Spleen (tissue), 11 donors: ENCODE measurements around the gene DAB2IP. TPM values are rescaled to one million over a fixed set of nuclear protein-coding genes. Genes with fewer than 3 reads are reported as not detected.

Experiments
- DNase-seq: peaks from one replicate; pipeline ENCODE4 v3.0.0-alpha.2; 2020
- H3K27ac ChIP-seq, 8 donors: fragments of 200-600 bp; sonication (generic) in 7 of 8; 1 replicate in 4 of 8; 2 replicates in 4 of 8; pipeline versions ENCODE4 v1.5.0 to v1.8.0; 2016 to 2021; ENCODE audit warnings: inconsistent platforms in 4 of 8, mild to moderate bottlenecking in 4 of 8, moderate library complexity in 1 of 8
- H3K27me3 ChIP-seq, 7 donors: fragments of 200-600 bp; sonication (generic) in 6 of 7; replicated peaks in 1 of 7; 1 replicate in 4 of 7; 2 replicates in 3 of 7; pipeline versions ENCODE4 v1.5.0 to v1.8.0; 2016 to 2021; ENCODE audit warnings: inconsistent platforms in 3 of 7, mild to moderate bottlenecking in 1 of 7
- H3K36me3 ChIP-seq, 6 donors: fragments of 200-600 bp; sonication (generic) in 5 of 6; 1 replicate in 4 of 6; 2 replicates in 2 of 6; pipeline versions ENCODE4 v1.5.0 to v1.8.0; 2016 to 2021; ENCODE audit warnings: inconsistent platforms in 2 of 6
- H3K4me1 ChIP-seq, 6 donors: fragments of 200-600 bp; sonication (generic) in 5 of 6; 1 replicate in 3 of 6; 2 replicates in 3 of 6; pipeline versions ENCODE4 v1.5.0 to v1.8.0; 2016 to 2021; ENCODE audit warnings: inconsistent platforms in 3 of 6
- H3K4me3 ChIP-seq, 8 donors: fragments of 200-600 bp; sonication (generic) in 7 of 8; 1 replicate in 4 of 8; 2 replicates in 4 of 8; pipeline versions ENCODE4 v1.5.0 to v1.8.0; 2016 to 2021; ENCODE audit warnings: inconsistent platforms in 4 of 8, mild to moderate bottlenecking in 4 of 8, moderate library complexity in 2 of 8
- H3K9me3 ChIP-seq, 8 donors: fragments of 200-600 bp; sonication (generic) in 7 of 8; 1 replicate in 4 of 8; 2 replicates in 4 of 8; pipeline versions ENCODE4 v1.5.0 to v1.8.0; 2016 to 2021; ENCODE audit warnings: inconsistent platforms in 4 of 8
- POLR2A ChIP-seq, 3 donors: fragments of 450-650 bp; IDR thresholded peaks; one replicate each; pipeline ENCODE4 v1.5.1; 2017; ENCODE audit warnings: antibody characterized with exemption in 3 of 3, mild to moderate bottlenecking in 1 of 3
- POLR2AphosphoS5 ChIP-seq, 3 donors: sonication (generic); formaldehyde crosslinking; IDR thresholded peaks; one replicate each; pipeline ENCODE4 v1.5.1; 2017; ENCODE audit warnings: antibody characterized with exemption in 3 of 3
- WGBS, 5 donors: extraction: QIAGEN DNeasy Blood & Tissue Kit in 3 of 5; methylation state at CpG; one replicate each; pipeline versions ENCODE4 v1.1.5 to v1.1.7; 2013 to 2018; 5-methylcytosine and 5-hydroxymethylcytosine counted together
- intact Hi-C: fragments of 100-400 bp; cut with DNase I; formaldehyde crosslinking; loops from one replicate; pipeline ENCODE4 v1.15.0; 2023; ENCODE audit warnings: low total_unique reads
- polyA plus RNA-seq, 3 donors: library from polyadenylated mRNA; stranded (reverse); fragments of 200-250 nt; gene quantifications; one replicate each; pipeline ENCODE4 v1.2.1, GENCODE V29; 2013
- total RNA-seq, 7 donors: library from RNA; depleted of rRNA in 3 of 7; stranded (reverse); fragments of >200 nt in 3 of 7; fragmentation: NEBNext Ultra II Directional in 4 of 7; extraction: Animal tissue kit (Norgen Biotek cat#: 25700) in 4 of 7; gene quantifications; one replicate each; pipeline versions ENCODE4 v1.1.0 to v1.2.1, GENCODE V29; 2016 to 2021
- TF ChIP-seq, protein P1 (sequence below), 11 experiments: fragments of 200-600 bp in 7 of 11; fragments of 450-650 bp in 4 of 11; sonication (generic) in 4 of 11; IDR thresholded peaks in 8 of 11; conservative IDR thresholded peaks in 3 of 11; 1 replicate in 7 of 11; 2 replicates in 4 of 11; pipeline versions ENCODE4 v1.4.0 to v1.8.0; 2016 to 2021; ENCODE audit warnings: antibody characterized with exemption in 11 of 11, inconsistent platforms in 4 of 11, mild to moderate bottlenecking in 1 of 11
- donor health status: healthy with polysubstance abuse.
- donor health status: DM: no; HTN: no; CAD: no; lungs with moderate emphysema.
- donor health status: DM: no; HTN: no; CAD: no.
- donor health status: Bipolar disorder and iron deficiency.
- donor health status: healthy.
- donor health status: DM: no; HTN: no; CAD: no.
- donor health status: DM: yes; HTN: yes; CAD: no.

Gene DAB2IP
- total and polyA plus RNA-seq, 10 donors: 5.0 to 83.0 (median 38.1) TPM

DNA sequence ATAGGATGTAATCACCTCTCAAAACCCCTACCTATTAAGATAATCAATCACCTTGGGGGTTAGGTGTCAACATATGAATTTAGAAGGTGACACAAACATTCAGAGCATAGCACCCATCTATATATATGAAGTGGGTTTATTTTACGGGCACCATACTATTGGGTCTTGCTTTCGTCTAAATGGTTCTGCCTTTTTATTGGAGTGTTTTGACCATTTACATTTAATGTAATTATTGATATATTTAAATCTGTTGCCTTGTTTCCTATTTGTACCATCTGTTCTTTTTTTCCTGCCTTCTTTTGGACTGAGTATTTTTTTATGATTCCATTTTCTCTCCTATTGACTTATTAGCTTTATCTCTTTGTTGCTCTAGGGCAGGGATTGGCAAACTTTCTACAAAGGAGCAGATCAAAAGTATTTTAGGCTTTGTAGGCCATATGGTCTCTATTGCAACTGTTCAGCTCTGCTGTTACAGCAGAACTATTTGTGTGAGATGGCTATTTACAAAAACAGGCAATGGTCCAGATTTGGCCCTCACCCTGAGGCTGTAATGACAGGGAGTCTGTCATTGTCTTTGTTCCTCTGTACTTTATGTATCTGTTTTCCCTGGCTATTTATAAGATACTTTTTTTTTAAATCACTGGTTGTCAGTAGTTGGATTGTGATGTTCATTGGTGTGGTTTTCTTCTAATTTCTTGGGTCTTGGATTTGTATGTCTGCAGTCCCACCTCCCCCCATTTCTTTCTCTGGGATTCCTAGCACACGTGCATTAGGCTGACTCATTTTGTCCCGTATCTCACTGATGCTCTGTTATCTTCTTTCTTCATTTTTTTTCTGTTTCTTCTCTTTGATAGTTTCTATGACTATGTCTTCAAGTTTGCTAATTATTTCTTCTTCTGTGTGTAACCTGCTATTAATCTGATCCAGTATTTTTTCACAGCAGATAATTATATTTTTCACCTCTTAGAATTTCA, 127.1 kb downstream of the DAB2IP start:
- Histone ChIP-seq H3K9me3 (peaks cover 0 to 9% (median 0%) of the 10 kb centered on the region in 8 donors), H3K4me1 (peaks cover 2 to 40% (median 16%) of the 10 kb centered on the region in 6 donors), H3K27me3 (no peaks in the 10 kb centered on the region), H3K4me3 (no peak overlapping the region), H3K36me3 (peaks cover 0 to 92% (median 36%) of the 10 kb centered on the region in 6 donors), H3K27ac (peak overlapping the region in 3 of 8 donors; percentile 5 to 45 (median 37))
- intact Hi-C loops: no loop called here
- DNase-seq: no peak
- TF ChIP-seq, protein P1, sequence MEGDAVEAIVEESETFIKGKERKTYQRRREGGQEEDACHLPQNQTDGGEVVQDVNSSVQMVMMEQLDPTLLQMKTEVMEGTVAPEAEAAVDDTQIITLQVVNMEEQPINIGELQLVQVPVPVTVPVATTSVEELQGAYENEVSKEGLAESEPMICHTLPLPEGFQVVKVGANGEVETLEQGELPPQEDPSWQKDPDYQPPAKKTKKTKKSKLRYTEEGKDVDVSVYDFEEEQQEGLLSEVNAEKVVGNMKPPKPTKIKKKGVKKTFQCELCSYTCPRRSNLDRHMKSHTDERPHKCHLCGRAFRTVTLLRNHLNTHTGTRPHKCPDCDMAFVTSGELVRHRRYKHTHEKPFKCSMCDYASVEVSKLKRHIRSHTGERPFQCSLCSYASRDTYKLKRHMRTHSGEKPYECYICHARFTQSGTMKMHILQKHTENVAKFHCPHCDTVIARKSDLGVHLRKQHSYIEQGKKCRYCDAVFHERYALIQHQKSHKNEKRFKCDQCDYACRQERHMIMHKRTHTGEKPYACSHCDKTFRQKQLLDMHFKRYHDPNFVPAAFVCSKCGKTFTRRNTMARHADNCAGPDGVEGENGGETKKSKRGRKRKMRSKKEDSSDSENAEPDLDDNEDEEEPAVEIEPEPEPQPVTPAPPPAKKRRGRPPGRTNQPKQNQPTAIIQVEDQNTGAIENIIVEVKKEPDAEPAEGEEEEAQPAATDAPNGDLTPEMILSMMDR (IDR thresholded peaks at IDR 0.05 in 8 of 11, conservative IDR thresholded peaks at IDR 0.05 in 3 of 11): no peak
- TF ChIP-seq POLR2A (IDR thresholded peaks at IDR 0.05): no peak
- TF ChIP-seq POLR2AphosphoS5 (IDR thresholded peaks at IDR 0.05): no peak
- WGBS, 5 donors: 86 to 96% (median 92%) methylated on average over 4 of the region's 4 CpGs

DNA sequence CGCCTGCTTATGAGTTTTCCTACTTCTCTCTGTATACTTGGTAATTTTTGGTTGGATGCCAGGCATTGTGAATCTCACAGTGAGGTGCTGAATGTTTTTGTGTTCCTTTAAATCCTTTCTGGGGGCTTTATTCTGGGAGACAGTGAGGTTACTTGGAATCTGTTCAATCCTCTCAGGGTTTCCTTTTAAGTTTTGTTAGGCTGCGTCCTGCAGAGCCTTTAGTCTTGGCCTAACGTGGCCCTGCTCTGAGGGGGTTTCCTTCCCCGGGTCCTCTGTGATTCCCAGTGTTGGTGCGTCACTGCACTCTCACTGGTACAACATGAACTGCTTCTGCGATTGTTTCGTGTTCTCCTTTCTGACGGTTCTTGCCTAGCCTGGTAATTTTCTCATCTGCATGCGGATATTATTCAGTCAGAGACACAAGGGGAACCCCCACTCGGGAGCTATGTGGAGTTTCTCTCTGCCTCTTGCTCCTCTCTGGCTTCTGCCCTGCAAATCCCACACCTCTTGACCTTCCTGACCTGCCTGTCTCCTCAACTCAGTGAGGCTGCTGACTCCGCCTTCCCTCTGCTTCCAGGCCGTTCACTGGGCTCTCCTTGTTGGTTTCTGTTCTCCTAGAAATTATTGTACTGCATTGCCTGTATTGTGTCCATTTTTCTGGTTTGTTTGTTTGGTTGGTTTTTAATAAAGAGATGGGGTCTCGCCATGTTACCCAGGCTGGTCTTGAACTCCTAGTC, 128.1 kb downstream of the DAB2IP start:
- Histone ChIP-seq H3K4me3 (no peak overlapping the region), H3K4me1 (peaks cover 0 to 38% (median 14%) of the 10 kb centered on the region in 6 donors), H3K9me3 (peaks cover 0 to 9% (median 0%) of the 10 kb centered on the region in 8 donors), H3K27ac (peak overlapping the region in 3 of 8 donors; percentile 22 to 45 (median 37)), H3K27me3 (no peaks in the 10 kb centered on the region), H3K36me3 (peaks cover 0 to 92% (median 36%) of the 10 kb centered on the region in 6 donors)
- 60 to 82% (median 74%) methylated on average over 13 of the region's 13 CpGs for WGBS, 5 donors
- intact Hi-C loops: no loop called here
- DNase-seq: no peak
- TF ChIP-seq POLR2A (IDR thresholded peaks at IDR 0.05) (no peak), POLR2AphosphoS5 (IDR thresholded peaks at IDR 0.05) (no peak)
- TF ChIP-seq, protein P1 (IDR thresholded peaks at IDR 0.05 in 8 of 11, conservative IDR thresholded peaks at IDR 0.05 in 3 of 11): no peak

DNA sequence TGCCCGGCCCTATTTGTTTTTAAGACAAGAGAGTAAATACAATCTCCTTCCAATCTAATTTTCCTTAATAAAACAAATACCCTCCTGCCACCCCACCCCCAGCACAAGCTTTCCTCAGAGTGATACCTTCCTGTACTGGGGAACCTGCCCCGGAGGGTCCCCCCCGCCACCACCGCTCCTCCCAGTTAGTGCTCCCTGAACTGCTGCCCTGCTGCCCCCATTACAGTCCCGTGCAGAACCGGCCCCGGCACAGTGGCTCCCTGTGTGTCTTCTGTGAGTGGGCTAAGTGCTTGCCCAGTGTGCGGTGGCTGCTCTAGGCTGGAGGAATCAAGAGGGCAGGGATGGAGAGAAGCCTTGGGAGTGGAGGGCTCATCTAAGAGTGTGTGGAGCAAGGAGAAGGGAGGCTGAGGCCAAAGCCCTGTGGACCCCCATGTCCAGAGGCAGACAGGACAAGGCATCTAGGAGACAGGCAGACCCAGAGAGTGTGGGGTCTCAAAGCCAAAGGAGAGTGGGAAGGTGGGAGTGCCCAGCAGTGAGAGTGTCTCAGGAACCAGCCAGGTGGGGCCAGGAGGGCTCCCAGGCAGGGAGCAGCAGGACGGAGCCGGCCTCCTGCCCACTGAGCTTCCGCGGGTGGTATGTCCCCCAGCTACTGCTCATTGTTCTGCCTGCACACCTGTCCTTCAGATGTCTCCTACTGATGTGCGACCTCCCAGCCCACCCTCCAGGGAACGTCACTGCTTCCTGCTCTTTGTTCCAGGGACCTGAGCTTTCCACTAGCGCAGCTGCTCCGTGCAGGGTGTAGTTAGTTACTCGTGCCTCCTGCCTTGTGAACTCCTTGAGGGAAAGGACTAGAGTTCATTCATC, 129.0 kb downstream of the DAB2IP start:
- WGBS, 5 donors: 87 to 92% (median 91%) methylated on average over 16 to 17 of the region's 17 CpGs
- TF ChIP-seq, protein P1 (IDR thresholded peaks at IDR 0.05 in 8 of 11, conservative IDR thresholded peaks at IDR 0.05 in 3 of 11): no peak
- TF ChIP-seq POLR2AphosphoS5 (IDR thresholded peaks at IDR 0.05) (no peak), POLR2A (IDR thresholded peaks at IDR 0.05) (no peak)
- no peaks in the 10 kb centered on the region for H3K27me3 ChIP-seq
- peaks cover 0 to 37% (median 13%) of the 10 kb centered on the region in 6 donors for H3K4me1 ChIP-seq
- H3K36me3 ChIP-seq: peaks cover 0 to 92% (median 34%) of the 10 kb centered on the region in 6 donors
- intact Hi-C loops: no loop called here
- peaks cover 0 to 9% (median 0%) of the 10 kb centered on the region in 8 donors for H3K9me3 ChIP-seq
- no peak overlapping the region for H3K4me3 ChIP-seq
- H3K27ac ChIP-seq: peak overlapping the region in 1 of 8 donors; percentile 22
- DNase-seq: no peak
